ENCODE data around the gene TGIF1.

TGIF1 gene

DNA sequence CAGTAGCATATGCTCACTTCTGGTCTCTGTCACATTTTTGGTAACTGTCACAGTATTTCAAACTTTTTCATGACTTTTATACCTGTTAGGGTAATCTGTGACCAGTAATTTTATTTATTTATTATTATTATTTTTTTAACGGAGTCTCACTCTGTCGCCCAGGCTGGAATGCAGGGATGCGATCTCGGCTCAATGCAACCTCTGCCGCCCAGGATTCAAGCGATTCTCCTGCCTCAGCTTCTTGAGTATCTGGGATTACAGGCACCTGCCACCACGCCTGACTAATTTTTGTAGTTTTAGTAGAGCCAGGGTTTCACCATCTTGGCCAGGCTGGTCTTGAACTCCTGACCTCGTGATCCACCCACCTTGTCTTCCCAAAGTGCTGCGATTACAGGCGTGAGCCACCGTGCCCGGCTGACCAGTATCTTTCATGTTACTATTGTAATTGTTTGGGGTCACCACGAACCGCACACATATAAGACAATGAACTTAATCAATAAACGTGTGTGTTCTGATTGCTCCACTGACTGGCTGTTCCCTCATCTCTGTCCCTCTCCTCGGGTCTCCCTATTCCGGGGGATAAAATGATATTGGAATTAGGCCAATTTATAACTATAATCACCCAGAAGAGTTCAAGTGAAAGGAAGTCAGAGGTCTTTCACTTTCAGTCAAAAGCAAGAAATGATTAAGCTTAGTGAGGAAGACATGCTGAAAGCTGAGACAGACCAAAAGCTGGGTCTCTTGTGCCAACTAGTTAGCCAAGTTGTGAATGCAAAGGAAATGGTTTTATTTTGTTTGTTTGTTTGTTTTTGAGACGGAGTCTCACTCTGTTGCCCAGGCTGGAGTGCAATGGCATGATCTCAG, 22.9 kb downstream of the TGIF1 start:
- no peak for TF ChIP-seq RAD21 (IDR thresholded peaks at IDR 0.05; ENCODE audit: low read depth)
- TF ChIP-seq TAF1 (IDR thresholded peaks at IDR 0.05; ENCODE audit: low read depth): no peak
- TF ChIP-seq EGR1 (IDR thresholded peaks at IDR 0.05): no peak
- no peak for TF ChIP-seq TCF12 (IDR thresholded peaks at IDR 0.05; ENCODE audit: low read depth)
- no peak for TF ChIP-seq NFIC (IDR thresholded peaks at IDR 0.05)
- TF ChIP-seq, protein P1, sequence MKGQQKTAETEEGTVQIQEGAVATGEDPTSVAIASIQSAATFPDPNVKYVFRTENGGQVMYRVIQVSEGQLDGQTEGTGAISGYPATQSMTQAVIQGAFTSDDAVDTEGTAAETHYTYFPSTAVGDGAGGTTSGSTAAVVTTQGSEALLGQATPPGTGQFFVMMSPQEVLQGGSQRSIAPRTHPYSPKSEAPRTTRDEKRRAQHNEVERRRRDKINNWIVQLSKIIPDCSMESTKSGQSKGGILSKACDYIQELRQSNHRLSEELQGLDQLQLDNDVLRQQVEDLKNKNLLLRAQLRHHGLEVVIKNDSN (IDR thresholded peaks at IDR 0.05): no peak
- no peak for TF ChIP-seq MAX (IDR thresholded peaks at IDR 0.05)
- TF ChIP-seq ZBTB7A (IDR thresholded peaks at IDR 0.05; ENCODE audit: low read depth): no peak
- TF ChIP-seq FOXM1 (IDR thresholded peaks at IDR 0.05; ENCODE audit: borderline replicate concordance, low read depth): no peak
- TF ChIP-seq EP300 (IDR thresholded peaks at IDR 0.05; ENCODE audit: borderline replicate concordance): no peak
- no peak for TF ChIP-seq CREB1 (IDR thresholded peaks at IDR 0.05; ENCODE audit: low read depth)
- TF ChIP-seq, protein P2, sequence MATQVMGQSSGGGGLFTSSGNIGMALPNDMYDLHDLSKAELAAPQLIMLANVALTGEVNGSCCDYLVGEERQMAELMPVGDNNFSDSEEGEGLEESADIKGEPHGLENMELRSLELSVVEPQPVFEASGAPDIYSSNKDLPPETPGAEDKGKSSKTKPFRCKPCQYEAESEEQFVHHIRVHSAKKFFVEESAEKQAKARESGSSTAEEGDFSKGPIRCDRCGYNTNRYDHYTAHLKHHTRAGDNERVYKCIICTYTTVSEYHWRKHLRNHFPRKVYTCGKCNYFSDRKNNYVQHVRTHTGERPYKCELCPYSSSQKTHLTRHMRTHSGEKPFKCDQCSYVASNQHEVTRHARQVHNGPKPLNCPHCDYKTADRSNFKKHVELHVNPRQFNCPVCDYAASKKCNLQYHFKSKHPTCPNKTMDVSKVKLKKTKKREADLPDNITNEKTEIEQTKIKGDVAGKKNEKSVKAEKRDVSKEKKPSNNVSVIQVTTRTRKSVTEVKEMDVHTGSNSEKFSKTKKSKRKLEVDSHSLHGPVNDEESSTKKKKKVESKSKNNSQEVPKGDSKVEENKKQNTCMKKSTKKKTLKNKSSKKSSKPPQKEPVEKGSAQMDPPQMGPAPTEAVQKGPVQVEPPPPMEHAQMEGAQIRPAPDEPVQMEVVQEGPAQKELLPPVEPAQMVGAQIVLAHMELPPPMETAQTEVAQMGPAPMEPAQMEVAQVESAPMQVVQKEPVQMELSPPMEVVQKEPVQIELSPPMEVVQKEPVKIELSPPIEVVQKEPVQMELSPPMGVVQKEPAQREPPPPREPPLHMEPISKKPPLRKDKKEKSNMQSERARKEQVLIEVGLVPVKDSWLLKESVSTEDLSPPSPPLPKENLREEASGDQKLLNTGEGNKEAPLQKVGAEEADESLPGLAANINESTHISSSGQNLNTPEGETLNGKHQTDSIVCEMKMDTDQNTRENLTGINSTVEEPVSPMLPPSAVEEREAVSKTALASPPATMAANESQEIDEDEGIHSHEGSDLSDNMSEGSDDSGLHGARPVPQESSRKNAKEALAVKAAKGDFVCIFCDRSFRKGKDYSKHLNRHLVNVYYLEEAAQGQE (IDR thresholded peaks at IDR 0.05; ENCODE audit: low read depth): no peak
- TF ChIP-seq TEAD4 (IDR thresholded peaks at IDR 0.05): no peak

DNA sequence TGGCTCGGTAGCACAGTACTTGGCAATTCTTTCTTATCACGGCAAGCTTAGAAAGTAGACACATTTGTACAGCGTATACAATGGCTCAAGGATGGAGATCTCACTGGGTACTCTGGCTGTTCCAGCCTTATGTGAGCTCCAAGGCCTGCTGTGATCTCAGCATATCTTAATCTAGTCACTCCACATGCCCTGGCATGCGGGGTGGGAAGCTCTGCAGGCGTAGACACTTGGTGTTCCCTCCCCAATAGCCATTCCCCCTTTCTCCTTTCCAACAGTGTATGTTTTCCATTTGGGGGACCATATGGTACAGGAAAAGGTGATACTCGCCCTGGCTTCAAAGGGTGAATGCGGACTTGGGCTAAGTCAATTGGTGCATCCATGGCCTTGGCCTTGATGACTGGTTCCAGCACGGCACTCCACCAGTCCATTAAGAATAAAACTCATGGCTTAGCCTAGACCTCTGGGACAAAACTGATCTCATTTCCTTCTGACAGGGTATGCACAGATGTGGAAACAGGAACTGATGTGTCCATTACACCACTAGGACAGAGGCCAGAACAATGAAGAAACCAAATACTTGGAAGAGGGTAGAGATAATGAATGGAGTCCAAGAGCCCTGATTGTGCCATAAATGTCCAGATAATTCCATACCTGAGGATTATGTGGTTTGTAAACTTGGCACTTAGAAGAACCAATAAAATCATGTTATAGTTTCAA, 28.4 kb downstream of the TGIF1 start:
- TF ChIP-seq TAF1 (IDR thresholded peaks at IDR 0.05; ENCODE audit: low read depth): no peak
- TF ChIP-seq RAD21 (IDR thresholded peaks at IDR 0.05; ENCODE audit: low read depth): no peak
- TF ChIP-seq, protein P1 (IDR thresholded peaks at IDR 0.05): no peak
- no peak for TF ChIP-seq NFIC (IDR thresholded peaks at IDR 0.05)
- TF ChIP-seq TCF12 (IDR thresholded peaks at IDR 0.05; ENCODE audit: low read depth): no peak
- no peak for TF ChIP-seq EGR1 (IDR thresholded peaks at IDR 0.05)
- TF ChIP-seq CEBPB (IDR thresholded peaks at IDR 0.05): no peak
- TF ChIP-seq, protein P2 (IDR thresholded peaks at IDR 0.05; ENCODE audit: low read depth): no peak

DNA sequence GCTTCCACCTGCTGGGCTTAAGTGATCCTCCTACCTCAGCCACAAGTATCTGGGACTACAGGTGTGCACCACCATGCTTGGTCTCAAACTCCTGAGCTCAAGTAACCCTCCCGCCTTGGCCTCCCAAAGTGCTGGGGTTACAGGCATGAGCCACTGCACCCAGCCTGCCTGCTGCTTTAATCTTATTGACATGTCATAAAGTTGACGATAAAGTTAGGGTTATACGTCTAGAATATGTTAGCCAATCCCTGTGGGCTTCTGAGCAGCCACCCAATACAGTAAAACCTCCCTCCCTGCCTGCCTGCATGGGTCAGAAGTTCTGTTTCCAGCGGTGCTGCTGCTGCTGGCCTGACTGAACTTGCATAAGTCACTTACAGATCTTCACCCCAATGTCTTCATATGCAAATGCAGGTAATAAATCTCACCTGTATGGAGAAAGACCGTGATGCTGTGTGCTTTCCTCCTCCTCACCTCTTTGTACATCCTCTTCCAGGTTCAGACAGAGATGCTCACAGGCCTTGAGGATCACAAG, 30.1 kb downstream of the TGIF1 start:
- TF ChIP-seq CREB1 (IDR thresholded peaks at IDR 0.05; ENCODE audit: low read depth) (no peak), TCF12 (IDR thresholded peaks at IDR 0.05; ENCODE audit: low read depth) (no peak), TEAD4 (IDR thresholded peaks at IDR 0.05) (no peak), TAF1 (IDR thresholded peaks at IDR 0.05; ENCODE audit: low read depth) (no peak), EGR1 (IDR thresholded peaks at IDR 0.05) (no peak), YY1 (IDR thresholded peaks at IDR 0.05; ENCODE audit: low read depth) (no peak), CEBPB (IDR thresholded peaks at IDR 0.05) (no peak), EP300 (IDR thresholded peaks at IDR 0.05; ENCODE audit: borderline replicate concordance) (no peak), FOXM1 (IDR thresholded peaks at IDR 0.05; ENCODE audit: borderline replicate concordance, low read depth) (no peak)
- TF ChIP-seq, protein P1 (IDR thresholded peaks at IDR 0.05): no peak
- TF ChIP-seq, protein P2 (IDR thresholded peaks at IDR 0.05; ENCODE audit: low read depth): no peak
